GM12865 (cell line): ENCODE data around the gene MED10.

Experiments used
- DNase-seq: peaks from one replicate; pipeline ENCODE4 v3.0.0; 2010; ENCODE audit warnings: low read depth
- H3K4me3 ChIP-seq: 2 replicates; pipeline ENCODE4 v1.5.1; 2011; ENCODE audit warnings: mild to moderate bottlenecking, low read depth, low read length, control low read depth
- TF ChIP-seq, protein P1 (sequence below): IDR thresholded peaks from 2 replicates; pipeline ENCODE4 v1.5.1; 2011; ENCODE audit warnings: low read length, control low read depth, low read depth, inconsistent platforms; ENCODE audit not compliant: insufficient read depth; ENCODE audit errors: missing control alignments

The MED10 gene

GRCh38 chr5:6399980-6400910, 21.9 kb upstream of the MED10 start:
- TF ChIP-seq, protein P1, sequence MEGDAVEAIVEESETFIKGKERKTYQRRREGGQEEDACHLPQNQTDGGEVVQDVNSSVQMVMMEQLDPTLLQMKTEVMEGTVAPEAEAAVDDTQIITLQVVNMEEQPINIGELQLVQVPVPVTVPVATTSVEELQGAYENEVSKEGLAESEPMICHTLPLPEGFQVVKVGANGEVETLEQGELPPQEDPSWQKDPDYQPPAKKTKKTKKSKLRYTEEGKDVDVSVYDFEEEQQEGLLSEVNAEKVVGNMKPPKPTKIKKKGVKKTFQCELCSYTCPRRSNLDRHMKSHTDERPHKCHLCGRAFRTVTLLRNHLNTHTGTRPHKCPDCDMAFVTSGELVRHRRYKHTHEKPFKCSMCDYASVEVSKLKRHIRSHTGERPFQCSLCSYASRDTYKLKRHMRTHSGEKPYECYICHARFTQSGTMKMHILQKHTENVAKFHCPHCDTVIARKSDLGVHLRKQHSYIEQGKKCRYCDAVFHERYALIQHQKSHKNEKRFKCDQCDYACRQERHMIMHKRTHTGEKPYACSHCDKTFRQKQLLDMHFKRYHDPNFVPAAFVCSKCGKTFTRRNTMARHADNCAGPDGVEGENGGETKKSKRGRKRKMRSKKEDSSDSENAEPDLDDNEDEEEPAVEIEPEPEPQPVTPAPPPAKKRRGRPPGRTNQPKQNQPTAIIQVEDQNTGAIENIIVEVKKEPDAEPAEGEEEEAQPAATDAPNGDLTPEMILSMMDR = no peak
- no peak overlapping the region for H3K4me3 ChIP-seq
- DNase-seq = no peak

DNA sequence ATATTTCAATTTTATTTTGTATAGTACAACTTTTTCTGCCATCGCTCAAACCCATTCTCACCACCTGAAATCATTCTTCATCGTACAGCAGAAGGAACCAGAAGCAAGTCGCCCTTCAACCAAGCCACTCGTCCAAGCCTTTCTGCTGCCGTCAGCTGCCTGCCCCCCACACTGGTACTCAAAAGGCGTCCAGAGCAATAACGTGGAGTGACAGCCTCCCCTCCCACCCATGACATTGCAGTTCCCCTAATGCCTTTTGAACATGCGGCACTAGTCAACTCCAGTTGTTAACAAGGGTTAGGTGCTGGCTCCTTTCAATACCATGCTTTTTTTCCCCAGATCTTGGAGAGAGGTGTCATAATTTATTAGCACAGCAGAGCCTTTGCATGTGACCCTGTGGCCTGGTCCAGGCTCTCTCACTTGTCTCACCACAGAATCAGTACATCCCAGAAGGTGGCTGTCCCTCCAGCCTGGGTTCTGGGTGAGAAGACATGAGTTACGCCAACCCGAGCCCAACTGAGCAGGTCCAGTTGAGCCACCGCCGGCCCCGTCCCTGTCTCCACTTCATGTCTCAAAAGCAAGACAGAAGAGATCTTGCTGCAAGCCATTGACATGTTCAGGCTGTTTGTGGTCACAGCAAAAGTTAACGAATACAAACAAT, 20.4 kb upstream of the MED10 start:
- TF ChIP-seq, protein P1 = no peak
- H3K4me3 ChIP-seq = no peak overlapping the region
- DNase-seq = no peak

GRCh38 chr5:6397536-6398269, 19.4 kb upstream of the MED10 start:
- TF ChIP-seq, protein P1 = no peak
- no peak overlapping the region for H3K4me3 ChIP-seq
- no peak for DNase-seq

DNA sequence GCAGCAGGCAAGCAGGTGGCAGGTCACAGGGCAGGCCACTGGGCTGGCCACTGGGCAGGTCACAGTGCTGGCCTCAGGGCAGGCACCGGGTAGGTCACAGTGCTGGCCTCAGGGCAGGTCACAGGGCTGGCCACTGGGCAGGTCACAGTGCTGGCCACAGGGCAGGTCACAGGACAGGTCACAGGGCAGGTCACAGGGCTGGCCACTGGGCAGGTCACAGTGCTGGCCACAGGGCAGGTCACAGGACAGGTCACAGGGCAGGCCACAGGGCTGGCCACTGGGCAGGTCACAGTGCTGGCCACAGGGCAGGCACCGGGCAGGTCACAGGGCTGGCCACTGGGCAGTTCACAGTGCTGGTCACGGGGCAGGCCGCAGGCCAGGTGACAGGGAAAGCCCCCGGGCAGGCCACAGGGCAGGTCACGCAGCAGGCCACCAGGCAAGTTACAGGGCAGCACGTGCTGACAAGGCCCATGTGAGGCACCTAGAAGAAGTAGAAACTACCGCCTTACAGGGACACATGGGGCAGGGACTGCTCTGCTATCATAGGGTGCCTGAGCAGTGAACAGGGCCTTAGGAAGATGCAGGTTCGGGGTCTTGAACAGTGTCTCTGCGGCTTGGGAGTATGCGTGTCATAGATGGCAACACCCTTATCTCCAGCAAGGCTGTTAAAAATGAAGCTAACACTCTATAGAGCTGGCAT, 18.6 kb upstream of the MED10 start:
- no peak for DNase-seq
- TF ChIP-seq, protein P1 = no peak
- no peak overlapping the region for H3K4me3 ChIP-seq

DNA sequence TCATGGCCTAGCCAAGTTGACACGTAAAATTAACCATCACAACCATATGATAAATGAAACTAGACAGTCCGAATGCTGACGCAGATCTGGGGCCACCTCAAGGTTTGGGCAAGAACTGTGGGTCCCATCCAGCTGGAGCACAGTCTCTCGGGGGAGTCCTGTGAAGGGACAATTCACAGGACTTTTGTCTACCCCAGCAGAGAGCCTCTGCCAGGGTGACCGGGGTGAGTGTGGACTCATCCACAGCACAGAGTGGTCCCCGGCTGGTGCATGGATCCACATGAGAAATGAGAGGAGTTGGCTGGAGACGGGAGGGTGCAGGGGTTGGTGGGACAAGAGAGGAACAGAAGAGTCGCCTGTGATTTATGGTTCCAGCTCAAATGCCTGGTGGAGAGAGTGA, 17.7 kb upstream of the MED10 start:
- TF ChIP-seq, protein P1 = no peak
- no peak for DNase-seq
- H3K4me3 ChIP-seq = no peak overlapping the region

- TF ChIP-seq, protein P1 = no peak
- no peak overlapping the region for H3K4me3 ChIP-seq
- no peak for DNase-seq
Observed at GRCh38 chr5:6395621-6396020, 17.3 kb upstream of the MED10 start.
